K562 (cell line): Measurements from ENCODE around the gene UBXN1. TPM values are rescaled to one million over a fixed set of nuclear protein-coding genes. Genes with fewer than 3 reads are reported as not detected.
A peak's percentile ranks its signal among the peaks of the same experiment; 100 is the strongest.

ENCODE experiments used
- ARID1B ChIP-seq: fragments of 450-650 bp; IDR thresholded peaks from 2 replicates; pipeline ENCODE4 v1.6.1; 2016; ENCODE audit warnings: antibody characterized with exemption, mild to moderate bottlenecking, inconsistent platforms
- ARID2 ChIP-seq: fragments of 450-650 bp; IDR thresholded peaks from 2 replicates; pipeline ENCODE4 v1.6.1; 2017; ENCODE audit warnings: antibody characterized with exemption, mild to moderate bottlenecking
- BACH1 ChIP-seq: fragments of 200-800 bp; sonication (Bioruptor generic); IDR thresholded peaks from 2 replicates; pipeline ENCODE4 v1.6.1; 2016; ENCODE audit warnings: missing genetic modification characterization, missing compliant biosample characterization
- COPS2 ChIP-seq: fragments of 450-650 bp; conservative IDR thresholded peaks from 2 replicates; pipeline ENCODE4 v1.6.1; 2016; ENCODE audit warnings: mild to moderate bottlenecking, moderate library complexity
- HNRNPLL ChIP-seq: fragments of 200-400 bp; formaldehyde crosslinking; IDR thresholded peaks from 2 replicates; pipeline ENCODE4 v1.6.1; 2017; ENCODE audit warnings: low read length, low read depth, mild to moderate bottlenecking; ENCODE audit not compliant: poor library complexity, severe bottlenecking
- MEF2D ChIP-seq: conservative IDR thresholded peaks from 2 replicates; pipeline ENCODE4 v1.6.1; 2016; ENCODE audit warnings: low read depth, missing genetic modification characterization, missing compliant biosample characterization
- MTF1 ChIP-seq: fragments of 250-450 bp; sonication (Bioruptor Pico); IDR thresholded peaks from 2 replicates; pipeline ENCODE4 v1.9.0; 2021; ENCODE audit warnings: moderate library complexity, mild to moderate bottlenecking, inconsistent platforms, borderline replicate concordance
- NBN ChIP-seq: fragments of 450-650 bp; IDR thresholded peaks from 2 replicates; pipeline ENCODE4 v1.6.1; 2016; ENCODE audit warnings: low read depth, mild to moderate bottlenecking
- NCOA1 ChIP-seq: fragments of 450-650 bp; IDR thresholded peaks from 2 replicates; pipeline ENCODE4 v1.6.1; 2016; ENCODE audit warnings: low read depth
- NFYB ChIP-seq: IDR thresholded peaks from 2 replicates; pipeline ENCODE4 v1.6.1; 2011; ENCODE audit warnings: mild to moderate bottlenecking, moderate library complexity; ENCODE audit not compliant: insufficient read length; ENCODE audit errors: extremely low read depth
- POLR2B ChIP-seq: fragments of 450-650 bp; IDR thresholded peaks from 2 replicates; pipeline ENCODE4 v1.6.1; 2018; ENCODE audit warnings: low read depth; ENCODE audit not compliant: partially characterized antibody
- RBM25 ChIP-seq: fragments of 200-400 bp; formaldehyde crosslinking; IDR thresholded peaks from 2 replicates; pipeline ENCODE4 v1.6.1; 2018; ENCODE audit warnings: low read length, low read depth, moderate library complexity; ENCODE audit not compliant: severe bottlenecking
- ZBTB17 ChIP-seq: fragments of 450-650 bp; formaldehyde crosslinking; IDR thresholded peaks from 2 replicates; pipeline ENCODE4 v1.4.0; 2020; ENCODE audit warnings: mild to moderate bottlenecking
- ZBTB26 ChIP-seq: fragments of 450-650 bp; formaldehyde crosslinking; IDR thresholded peaks from 2 replicates; pipeline ENCODE4 v1.4.0; 2022; ENCODE audit warnings: missing genetic modification characterization
- ZBTB9 ChIP-seq: fragments of 450-650 bp; formaldehyde crosslinking; IDR thresholded peaks from 2 replicates; pipeline ENCODE4 v1.4.0; 2020; ENCODE audit warnings: mild to moderate bottlenecking, moderate library complexity
- ZNF12 ChIP-seq: sonication (generic); formaldehyde crosslinking; IDR thresholded peaks from 2 replicates; pipeline ENCODE4 v1.4.0; 2020; ENCODE audit warnings: mild to moderate bottlenecking, missing genetic modification reagents
- ZNF592 ChIP-seq: fragments of 450-650 bp; IDR thresholded peaks from 2 replicates; pipeline ENCODE4 v1.6.1; 2017; ENCODE audit warnings: antibody characterized with exemption, mild to moderate bottlenecking
- polyA plus RNA-seq, 8 experiments: library from polyadenylated mRNA; depleted of rRNA in 4 of 8; stranded (reverse) in 5 of 8; unstranded in 3 of 8; fragments of >200 nt; fragmentation: Nextera tagmentation in 2 of 8; fragmentation: Illumina TruSeq in 1 of 8; extraction: Ambion mirVana in 2 of 8; extraction: Trizol in 1 of 8; gene quantifications; 2 replicates each; pipeline versions ENCODE4 v1.2.1 to v1.2.3, GENCODE V29; 2011 to 2014; ENCODE audit warnings: inconsistent platforms in 1 of 8, missing spikeins in 1 of 8
- total RNA-seq, 7 experiments: library from RNA; depleted of rRNA in 6 of 7; stranded (reverse); fragments of >200 nt in 6 of 7; fragmentation: Illumina TruSeq in 2 of 7; extraction: Trizol in 2 of 7; gene quantifications; 2 replicates each; pipeline versions ENCODE4 v1.2.1 to v1.2.3, GENCODE V29; 2011 to 2021; ENCODE audit warnings: low replicate concordance in 1 of 7
- TF ChIP-seq, protein P1 (sequence below): sonication (generic); formaldehyde crosslinking; IDR thresholded peaks from 2 replicates; pipeline ENCODE4 v1.8.0; 2023; ENCODE audit warnings: mild to moderate bottlenecking, missing genetic modification reagents

The UBXN1 gene
- total and polyA plus RNA-seq, 9 of the 15 experiments (the other 6 are each of a cell fraction or from before 2014, with no cell fraction given) = 4.8 to 263 (median 99.7) TPM

GRCh38 chr11:62671608-62672389 is 7.1 kb downstream of the UBXN1 start, which contains the start of the genes LBHD1 and UQCC3 (continued):
- TF ChIP-seq POLR2B = peak; percentile 51
- TF ChIP-seq ARID2 = no peak
- no peak for TF ChIP-seq ZNF12 (CRISPR knock-in tag)
- TF ChIP-seq ZBTB26 (CRISPR knock-in tag) = 0 out of 2 replicates have a peak, but pooled peaks have one; percentile 3
- no peak for TF ChIP-seq ZNF592
- no peak for TF ChIP-seq MEF2D (tag)
- TF ChIP-seq NCOA1 = no peak
- TF ChIP-seq NFYB = no peak
- TF ChIP-seq RBM25 = no peak
- TF ChIP-seq COPS2 = no peak
- TF ChIP-seq ZBTB9 (CRISPR knock-in tag) = peak; percentile 57; the same call in 1 of the 2 replicates
- TF ChIP-seq BACH1 = no peak
- TF ChIP-seq, protein P1, sequence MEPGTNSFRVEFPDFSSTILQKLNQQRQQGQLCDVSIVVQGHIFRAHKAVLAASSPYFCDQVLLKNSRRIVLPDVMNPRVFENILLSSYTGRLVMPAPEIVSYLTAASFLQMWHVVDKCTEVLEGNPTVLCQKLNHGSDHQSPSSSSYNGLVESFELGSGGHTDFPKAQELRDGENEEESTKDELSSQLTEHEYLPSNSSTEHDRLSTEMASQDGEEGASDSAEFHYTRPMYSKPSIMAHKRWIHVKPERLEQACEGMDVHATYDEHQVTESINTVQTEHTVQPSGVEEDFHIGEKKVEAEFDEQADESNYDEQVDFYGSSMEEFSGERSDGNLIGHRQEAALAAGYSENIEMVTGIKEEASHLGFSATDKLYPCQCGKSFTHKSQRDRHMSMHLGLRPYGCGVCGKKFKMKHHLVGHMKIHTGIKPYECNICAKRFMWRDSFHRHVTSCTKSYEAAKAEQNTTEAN (CRISPR knock-in tag) = no peak
- no peak; the same call in 1 of the 2 replicates for TF ChIP-seq NBN
- no peak for TF ChIP-seq ZBTB17 (CRISPR knock-in tag)
- no peak for TF ChIP-seq MTF1
- peak; percentile 99 for TF ChIP-seq HNRNPLL
- TF ChIP-seq ARID1B = no peak
